Left hindlimb (tissue), 1 donor: Measurements from ENCODE around the gene PDE11A.

Experiments
- DNase-seq: peaks from one replicate; pipeline ENCODE4 v3.0.0-alpha.2; 2018

Gene PDE11A

GRCh38 chr2:177721818-177722567 lies 350.6 kb downstream of the PDE11A start:
- no peak for DNase-seq

GRCh38 chr2:177721087-177721486 lies 351.5 kb downstream of the PDE11A start:
- no peak for DNase-seq

- DNase-seq = no peak
Observed at GRCh38 chr2:177717831-177718618, 354.6 kb downstream of the PDE11A start.

GRCh38 chr2:177716484-177716883 lies 356.1 kb downstream of the PDE11A start:
- DNase-seq = no peak

GRCh38 chr2:177715771-177716170 lies 356.8 kb downstream of the PDE11A start:
- no peak for DNase-seq

GRCh38 chr2:177714704-177715103 lies 357.9 kb downstream of the PDE11A start:
- DNase-seq = no peak

- DNase-seq = no peak
Observed at GRCh38 chr2:177712462-177712861, 360.1 kb downstream of the PDE11A start.

- no peak for DNase-seq
Observed at GRCh38 chr2:177711483-177712265, 360.9 kb downstream of the PDE11A start.

GRCh38 chr2:177710889-177711288 lies 361.7 kb downstream of the PDE11A start:
- no peak for DNase-seq

- DNase-seq = no peak
Observed at GRCh38 chr2:177709986-177710401, 362.6 kb downstream of the PDE11A start.

- DNase-seq = peak; percentile 51
Observed at GRCh38 chr2:177708660-177709444, 363.7 kb downstream of the PDE11A start.

- DNase-seq = no peak
Observed at GRCh38 chr2:177708106-177708505, 364.5 kb downstream of the PDE11A start.

- DNase-seq = no peak
Observed at GRCh38 chr2:177705511-177706173, 366.9 kb downstream of the PDE11A start.

- no peak for DNase-seq
Observed at GRCh38 chr2:177703159-177703558, 369.4 kb downstream of the PDE11A start.

- no peak for DNase-seq
Observed at GRCh38 chr2:177698281-177698680, 374.3 kb downstream of the PDE11A start.

GRCh38 chr2:177694348-177694747 lies 378.2 kb downstream of the PDE11A start:
- no peak for DNase-seq

GRCh38 chr2:177693658-177694339 lies 378.8 kb downstream of the PDE11A start:
- DNase-seq = no peak

- no peak for DNase-seq
Observed at GRCh38 chr2:177692783-177693269, 379.8 kb downstream of the PDE11A start.

GRCh38 chr2:177692042-177692782 lies 380.4 kb downstream of the PDE11A start:
- no peak for DNase-seq

GRCh38 chr2:177691177-177691576 lies 381.4 kb downstream of the PDE11A start:
- no peak for DNase-seq
